ENCODE results near the gene SAFB2. TPM values are rescaled to one million over a fixed set of nuclear protein-coding genes. Genes with fewer than 3 reads are reported as not detected.

SAFB2 gene
- total and polyA plus RNA-seq, 8 donors = 38.5 to 237 (median 83.7) TPM

GRCh38 chr19:5591476-5591875 lies 31.1 kb downstream of the SAFB2 start:
- Histone ChIP-seq H3K4me1 (peaks cover 0 to 4% (median 2%) of the 10 kb centered on the region in 4 donors), H3K36me3 (peaks cover 98 to 100% (median 100%) of the 10 kb centered on the region in 4 donors), H3K4me3 (no peak overlapping the region), H3K9me3 (no peaks in the 10 kb centered on the region), H3K27ac (no peak overlapping the region), H3K27me3 (no peaks in the 10 kb centered on the region)
- no peak for DNase-seq
- WGBS, 5 donors = 91 to 94% (median 92%) methylated on average over 15 to 17 of the region's 17 CpGs
- intact Hi-C loops (cut with DNase I; ENCODE audit: low total_unique reads) = no loop called here
- TF ChIP-seq POLR2AphosphoS5 (IDR thresholded peaks at IDR 0.05) = no peak

GRCh38 chr19:5590865-5591154 lies 31.8 kb downstream of the SAFB2 start:
- TF ChIP-seq POLR2A (IDR thresholded peaks at IDR 0.05) = no peak
- no peak for TF ChIP-seq CTCF (IDR thresholded peaks at IDR 0.05)
- TF ChIP-seq POLR2AphosphoS5 (IDR thresholded peaks at IDR 0.05) = no peak
- TF ChIP-seq EP300 (IDR thresholded peaks at IDR 0.05) = no peak
- Histone ChIP-seq H3K27ac (no peak overlapping the region), H3K27me3 (no peaks in the 10 kb centered on the region), H3K4me3 (no peak overlapping the region), H3K4me1 (peaks cover 0 to 11% (median 8%) of the 10 kb centered on the region in 4 donors), H3K36me3 (peaks cover 93 to 100% (median 100%) of the 10 kb centered on the region in 4 donors), H3K9me3 (no peaks in the 10 kb centered on the region)
- no peak for DNase-seq
- intact Hi-C loops (cut with DNase I; ENCODE audit: low total_unique reads) = no loop called here
- WGBS, 5 donors = 92 to 96% (median 94%) methylated on average over 9 of the region's 9 CpGs

- 91 to 95% (median 92%) methylated on average over 19 to 22 of the region's 22 CpGs for WGBS, 5 donors
- no peak for DNase-seq
- peaks cover 89 to 100% (median 96%) of the 10 kb centered on the region in 4 donors for H3K36me3 ChIP-seq
Measured at GRCh38 chr19:5590151-5590864, 32.3 kb downstream of the SAFB2 start.

GRCh38 chr19:5588906-5589676 lies 33.5 kb downstream of the SAFB2 start:
- intact Hi-C loops (cut with DNase I; ENCODE audit: low total_unique reads) = no loop called here
- no peaks in the 10 kb centered on the region for H3K9me3 ChIP-seq
- H3K4me3 ChIP-seq = no peak overlapping the region
- DNase-seq = no peak
- WGBS, 5 donors = 67 to 84% (median 79%) methylated on average over 9 to 30 of the region's 30 CpGs
- peaks cover 0 to 19% (median 11%) of the 10 kb centered on the region in 4 donors for H3K4me1 ChIP-seq
- no peaks in the 10 kb centered on the region for H3K27me3 ChIP-seq
- no peak overlapping the region for H3K27ac ChIP-seq
- TF ChIP-seq POLR2A (IDR thresholded peaks at IDR 0.05) = no peak
- no peak for TF ChIP-seq POLR2AphosphoS5 (IDR thresholded peaks at IDR 0.05)
- no peak for TF ChIP-seq CTCF (IDR thresholded peaks at IDR 0.05)
- TF ChIP-seq EP300 (IDR thresholded peaks at IDR 0.05) = no peak
- H3K36me3 ChIP-seq = peaks cover 77 to 95% (median 87%) of the 10 kb centered on the region in 4 donors

More at GRCh38 chr19:5590151-5590864, 32.3 kb downstream of the SAFB2 start:
- no peaks in the 10 kb centered on the region for H3K9me3 ChIP-seq
- H3K27ac ChIP-seq = no peak overlapping the region
- TF ChIP-seq POLR2AphosphoS5 (IDR thresholded peaks at IDR 0.05) (no peak), EP300 (IDR thresholded peaks at IDR 0.05) (no peak), CTCF (IDR thresholded peaks at IDR 0.05) (no peak), POLR2A (IDR thresholded peaks at IDR 0.05) (no peak)
- intact Hi-C loops (cut with DNase I; ENCODE audit: low total_unique reads) = no loop called here
- peaks cover 0 to 16% (median 10%) of the 10 kb centered on the region in 4 donors for H3K4me1 ChIP-seq
- no peak overlapping the region for H3K4me3 ChIP-seq
- no peaks in the 10 kb centered on the region for H3K27me3 ChIP-seq

All from stomach (tissue), 9 donors.